ENCODE measurements around the gene MEIOSIN.
"Not testable (repeated sequence)": the region's sequence is repeated elsewhere in the genome, so short reads cannot be mapped to it uniquely, and the experiment has no call there.

Gene MEIOSIN

GRCh38 chr19:45780448-45781213, 47.4 kb downstream of the MEIOSIN start:
- no peak for DNase-seq

GRCh38 chr19:45781214-45782161, 48.2 kb downstream of the MEIOSIN start:
- DNase-seq: no peak

GRCh38 chr19:45782162-45782691, 49.0 kb downstream of the MEIOSIN start, which contains the start of gene DMPK:
DMPK (minus strand) TSS chr19:45782490; CDS start chr19:45782352, 138 bp downstream.
- no peak for DNase-seq

GRCh38 chr19:45782820-45783785, 49.9 kb downstream of the MEIOSIN start:
- DNase-seq: no peak

- DNase-seq: no peak
These were observed 50.9 kb downstream of the MEIOSIN start for GRCh38 chr19:45784096-45784495.

- no peak for DNase-seq
These were observed 51.9 kb downstream of the MEIOSIN start for GRCh38 chr19:45785097-45785496.

- DNase-seq: no peak
These were observed 52.7 kb downstream of the MEIOSIN start for GRCh38 chr19:45785781-45786532.

GRCh38 chr19:45786533-45786894, 53.3 kb downstream of the MEIOSIN start:
- DNase-seq: no peak

GRCh38 chr19:45789035-45789786, 56.0 kb downstream of the MEIOSIN start:
- no peak for DNase-seq

GRCh38 chr19:45790942-45791341, 57.7 kb downstream of the MEIOSIN start:
- no peak for DNase-seq

- DNase-seq: no peak
These were observed 58.7 kb downstream of the MEIOSIN start for GRCh38 chr19:45791744-45792469.

- DNase-seq: peak; percentile 99 to 100
These were observed 59.4 kb downstream of the MEIOSIN start, which contains the start of gene DMWD for GRCh38 chr19:45792470-45793177. DMWD (minus strand) TSS chr19:45792845; CDS start chr19:45792756, 89 bp downstream.

GRCh38 chr19:45793178-45793564, 59.9 kb downstream of the MEIOSIN start:
- no peak for DNase-seq

GRCh38 chr19:45793876-45794275, 60.6 kb downstream of the MEIOSIN start:
- DNase-seq: no peak

GRCh38 chr19:45794627-45795026, 61.4 kb downstream of the MEIOSIN start:
- no peak for DNase-seq

GRCh38 chr19:45798995-45799517, 65.8 kb downstream of the MEIOSIN start:
- peak; percentile 54 to 57 for DNase-seq

- not testable (repeated sequence) for DNase-seq
These were observed 66.3 kb downstream of the MEIOSIN start for GRCh38 chr19:45799541-45799940.

- no peak for DNase-seq
These were observed 66.9 kb downstream of the MEIOSIN start for GRCh38 chr19:45800070-45800553.
